Stimulated activated CD8-positive, alpha-beta memory T cell treated with anti-CD3 and anti-CD28 coated beads, Interleukin-15, amount 100 ng/mL, for 4 hours (primary cell): ENCODE data around the gene VKORC1.
A peak's percentile ranks its signal among the peaks of the same experiment; 100 is the strongest.
"Not testable (repeated sequence)": the region's sequence is repeated elsewhere in the genome, so short reads cannot be mapped to it uniquely, and the experiment has no call there.

Experiments
- DNase-seq, 2 donors: peaks; one replicate each; pipeline ENCODE4 v3.0.0-alpha.2; 2020; ENCODE audit warnings: low read depth in 2 of 2

The VKORC1 gene

DNA sequence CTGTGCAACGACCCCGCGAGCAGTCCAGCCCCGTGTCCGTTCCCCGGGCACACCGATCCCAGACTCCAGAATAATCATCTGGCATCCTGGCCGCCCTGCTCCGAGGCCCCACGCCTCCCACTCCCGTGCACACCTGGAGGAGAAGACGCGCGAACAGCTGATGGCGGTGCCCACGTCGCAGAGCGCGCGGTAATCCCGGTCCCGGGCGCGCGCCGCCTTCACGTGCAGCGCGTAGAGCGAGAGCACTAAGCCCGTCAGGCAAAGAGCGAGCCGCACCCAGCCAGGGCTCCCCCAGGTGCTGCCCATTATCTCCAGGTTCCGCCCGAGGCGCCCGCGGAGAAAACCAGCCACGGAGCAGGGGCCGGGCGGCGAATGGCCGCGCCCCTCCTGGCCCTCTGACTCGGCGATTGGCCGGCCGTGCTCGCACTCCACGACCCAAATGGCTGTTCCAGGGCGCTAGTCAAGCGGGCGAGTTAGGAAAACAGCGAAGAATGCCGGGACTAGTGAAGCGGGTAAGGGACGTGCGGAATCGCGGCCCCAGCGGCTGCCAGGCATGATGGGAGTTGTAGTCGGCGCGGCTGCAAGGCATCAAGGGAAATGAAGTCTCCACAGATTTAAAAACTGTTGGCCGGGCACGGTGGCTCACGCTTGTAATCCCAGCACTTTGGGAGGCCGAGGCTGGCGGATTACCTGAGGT is at the start of gene VKORC1:
Gene VKORC1, minus strand, starts transcription at position 374 of the 697 bp plus-strand sequence. Its CDS starts 68 bp downstream, at position 306.
- DNase-seq = peak; percentile 62 to 70

- no peak for DNase-seq
Measured at GRCh38 chr16:31143694-31144148, 49.1 kb upstream of the VKORC1 start.

GRCh38 chr16:31143011-31143693 is 48.6 kb upstream of the VKORC1 start:
- DNase-seq = no peak

GRCh38 chr16:31142109-31143010 is 47.8 kb upstream of the VKORC1 start:
- DNase-seq = peak; percentile 95 to 96

DNA sequence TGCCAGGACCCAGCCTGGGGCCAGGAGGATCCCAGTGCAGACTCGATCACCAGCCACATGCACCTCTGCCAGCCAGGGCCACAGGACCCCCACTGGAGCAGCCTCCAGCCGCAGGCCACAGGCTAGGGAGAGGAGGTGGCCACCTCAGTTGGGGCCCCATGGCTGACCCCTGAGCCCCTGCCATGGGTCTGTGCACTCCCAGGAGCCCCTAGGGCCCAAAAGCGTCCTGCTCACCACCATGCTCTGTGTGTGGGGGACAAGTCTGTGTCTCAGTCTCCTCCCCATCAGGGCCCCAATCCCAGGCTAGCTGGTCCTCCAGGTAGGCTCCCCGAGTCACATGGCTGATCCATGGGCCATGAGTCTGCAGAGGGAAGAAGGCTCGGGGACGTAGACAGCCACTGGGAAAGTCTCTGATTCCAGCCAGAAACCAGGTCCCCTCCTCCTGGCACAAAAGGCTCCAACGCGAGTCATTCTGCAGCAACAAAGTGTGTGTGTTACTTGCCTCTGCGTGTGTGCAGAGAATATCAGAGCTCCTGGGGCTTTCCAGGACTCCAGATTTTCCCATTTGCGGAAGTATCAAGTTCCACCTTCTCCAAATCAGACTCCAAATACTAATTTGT is 47.0 kb upstream of the VKORC1 start:
- DNase-seq = no peak

DNA sequence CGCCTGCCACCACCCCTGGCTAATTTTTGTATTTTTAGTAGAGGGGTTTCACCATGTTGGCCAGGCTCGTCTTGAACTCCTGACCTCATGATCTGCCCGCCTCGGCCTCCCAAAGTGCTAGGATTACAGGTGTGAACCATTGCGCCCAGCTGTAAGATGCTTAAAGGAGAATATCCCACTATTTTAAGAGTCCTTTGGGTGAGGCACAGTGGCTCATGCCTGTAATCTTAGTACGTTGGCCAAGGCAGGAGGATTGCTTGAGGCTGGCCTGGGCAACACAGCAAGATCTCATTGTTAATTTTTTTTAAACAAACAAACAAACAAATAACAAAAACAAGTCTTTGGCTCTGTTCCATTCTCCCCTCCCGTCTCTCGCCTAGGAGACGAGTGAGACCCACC is 46.5 kb upstream of the VKORC1 start:
- not testable (repeated sequence) for DNase-seq

GRCh38 chr16:31138621-31139578 is 44.3 kb upstream of the VKORC1 start:
- no peak for DNase-seq

DNA sequence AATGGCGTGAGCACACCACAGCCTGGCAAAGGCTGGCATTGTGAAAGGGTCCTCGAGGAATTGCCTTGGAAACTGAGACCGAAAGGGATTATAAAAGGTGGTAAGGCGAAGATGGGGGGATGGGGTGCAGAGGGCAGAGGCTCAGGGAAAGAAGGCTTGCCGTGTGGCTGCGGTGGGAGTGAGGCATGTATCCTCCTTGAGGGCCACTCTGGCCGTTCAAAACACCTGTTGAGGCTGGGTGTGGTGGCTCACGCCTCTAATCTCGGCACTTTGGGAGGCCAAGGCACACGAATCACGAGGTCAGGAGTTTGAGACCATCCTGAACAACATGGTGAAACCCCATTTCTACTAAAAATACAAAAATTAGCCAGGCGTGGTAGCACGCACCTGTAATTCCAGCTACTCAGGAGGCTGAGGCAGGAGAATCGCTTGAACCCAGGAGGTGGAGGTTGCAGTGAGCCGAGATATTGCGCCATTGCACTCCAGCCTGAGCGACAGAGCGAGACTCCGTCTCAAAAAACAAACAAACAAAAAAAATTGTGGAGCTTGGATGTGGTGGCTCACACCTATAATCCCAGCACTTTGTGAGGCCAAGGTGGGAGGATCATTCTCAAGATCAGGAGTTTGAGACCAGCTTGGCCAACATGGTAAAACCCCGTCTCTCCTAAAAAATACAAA is 42.4 kb upstream of the VKORC1 start:
- not testable (repeated sequence) for DNase-seq

DNA sequence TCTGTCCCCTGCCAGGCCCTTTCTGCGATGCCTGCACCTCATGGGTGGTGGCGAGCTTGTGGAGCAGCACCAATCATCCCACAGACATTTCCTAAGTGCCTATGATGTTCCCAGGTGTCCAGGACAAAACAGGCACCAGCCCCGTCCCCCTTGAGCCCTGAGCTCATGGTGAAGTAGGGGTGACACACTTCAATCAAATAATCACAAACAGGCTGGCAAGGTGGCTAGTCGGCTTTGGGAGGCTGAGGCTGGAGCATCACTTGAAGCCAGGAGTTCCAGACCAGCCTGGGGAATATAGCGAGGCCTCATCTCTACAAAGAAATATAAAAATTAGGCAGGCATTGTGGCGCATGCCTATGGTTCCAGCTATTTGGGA is 41.7 kb upstream of the VKORC1 start:
- no peak for DNase-seq

- no peak for DNase-seq
Measured at GRCh38 chr16:31135535-31136286, 41.1 kb upstream of the VKORC1 start, which contains the start of gene PRSS8. TSS of gene PRSS8 (minus strand) at chr16:31135727. CDS start at chr16:31135498, 229 bp downstream.

DNA sequence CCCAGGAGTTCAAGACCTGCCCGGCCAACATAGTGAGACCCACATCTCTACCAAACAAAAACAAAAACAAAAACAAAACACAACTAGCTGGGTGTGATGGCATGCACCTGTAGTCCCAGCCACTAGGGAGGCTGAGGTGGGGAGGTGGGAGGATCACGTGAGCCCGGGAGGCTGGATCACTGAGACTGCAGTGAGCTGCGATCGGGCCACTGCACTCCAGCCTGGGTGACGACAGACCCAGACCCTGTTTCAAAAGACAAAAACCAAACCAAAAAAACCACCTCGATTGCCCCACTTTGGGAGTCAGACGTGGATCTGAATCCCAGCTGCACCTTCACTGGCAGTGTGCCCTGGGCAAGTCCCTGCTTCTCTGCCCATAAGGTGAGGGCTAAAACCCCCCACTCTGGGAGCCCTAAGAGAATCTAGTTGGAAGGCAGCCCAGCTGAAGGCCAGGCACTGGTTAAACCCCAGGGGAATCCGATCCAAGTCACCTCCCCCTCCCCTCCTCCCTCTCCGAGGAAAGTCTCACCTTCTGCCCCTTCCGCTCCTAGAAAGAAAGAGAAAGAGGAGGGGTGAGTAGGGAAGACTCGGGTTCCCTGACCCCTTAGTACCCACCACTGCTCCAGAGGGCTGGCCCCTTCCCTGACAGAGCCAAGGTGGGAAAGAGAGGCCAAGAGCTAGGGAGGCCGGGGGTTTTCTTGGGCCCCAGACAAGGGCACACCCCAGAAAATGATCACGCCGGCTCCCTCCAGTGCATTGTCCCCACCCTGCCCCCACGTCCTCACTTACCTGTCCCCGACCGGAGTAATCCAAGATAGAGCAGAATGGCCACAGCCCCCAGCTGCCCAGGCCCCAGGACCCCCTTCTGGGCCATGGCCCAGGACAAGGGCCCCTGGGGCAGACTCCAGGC is 40.3 kb upstream of the VKORC1 start:
- no peak for DNase-seq

DNA sequence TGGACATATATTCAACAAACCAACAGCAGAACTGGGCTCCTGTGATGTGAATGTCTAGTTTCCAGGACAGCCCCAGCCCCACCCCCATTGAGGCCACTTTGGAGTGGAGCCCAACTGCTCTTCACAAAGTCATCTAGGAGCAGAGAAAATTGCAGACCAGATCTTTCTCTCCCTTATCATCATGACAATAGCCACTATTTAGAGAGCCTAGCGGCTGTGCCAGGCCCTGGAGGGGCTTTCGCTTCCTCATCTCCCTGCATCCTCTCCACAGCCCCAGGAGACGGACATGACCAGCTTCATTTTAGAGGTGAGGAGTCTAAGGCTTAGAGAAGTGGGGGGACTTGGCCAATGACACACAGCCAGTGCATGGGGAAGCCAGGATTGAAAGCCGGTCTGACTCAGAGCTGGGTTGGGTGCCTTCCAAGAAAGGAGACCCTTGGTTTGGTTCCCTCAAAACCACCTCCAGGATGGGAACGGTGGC is 39.5 kb upstream of the VKORC1 start:
- DNase-seq = no peak

- no peak for DNase-seq
Measured at GRCh38 chr16:31133046-31133501, 38.5 kb upstream of the VKORC1 start.

DNA sequence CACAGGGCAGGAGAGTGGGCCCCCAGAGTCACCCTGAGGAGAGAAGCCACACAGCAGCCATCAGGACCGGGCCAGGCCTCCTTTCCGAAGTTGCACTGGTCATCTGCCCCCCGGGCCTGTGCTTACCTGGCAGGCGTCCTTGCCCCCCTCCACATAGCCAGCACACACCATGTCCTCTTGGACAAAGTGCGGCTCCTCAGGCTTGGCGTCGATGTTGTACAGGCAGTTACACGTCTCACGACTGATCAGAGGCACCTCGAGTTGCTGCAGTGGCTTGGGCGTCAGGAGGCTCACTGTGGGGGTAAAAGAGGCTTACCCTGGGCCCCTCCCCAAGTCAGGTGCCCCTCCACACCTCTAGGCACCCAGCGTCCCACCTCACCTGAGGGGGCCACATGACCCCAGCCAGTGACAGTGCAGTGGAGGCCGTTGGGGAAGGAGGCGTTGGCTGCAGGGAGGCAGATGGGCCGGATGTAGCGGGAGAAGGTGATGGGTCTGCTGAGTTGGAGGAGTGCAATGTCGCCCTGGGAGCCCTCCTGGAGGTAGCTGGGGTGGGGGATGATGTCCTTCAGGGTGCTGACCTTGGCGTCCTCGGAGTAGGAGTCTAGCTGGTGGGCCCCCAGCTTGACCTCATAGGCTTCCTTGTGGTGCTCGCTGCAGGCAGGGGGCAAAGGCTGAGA is 37.8 kb upstream of the VKORC1 start:
- no peak for DNase-seq

GRCh38 chr16:31131841-31132271 is 37.3 kb upstream of the VKORC1 start:
- DNase-seq = no peak

GRCh38 chr16:31131416-31131815 is 36.8 kb upstream of the VKORC1 start:
- no peak for DNase-seq

DNA sequence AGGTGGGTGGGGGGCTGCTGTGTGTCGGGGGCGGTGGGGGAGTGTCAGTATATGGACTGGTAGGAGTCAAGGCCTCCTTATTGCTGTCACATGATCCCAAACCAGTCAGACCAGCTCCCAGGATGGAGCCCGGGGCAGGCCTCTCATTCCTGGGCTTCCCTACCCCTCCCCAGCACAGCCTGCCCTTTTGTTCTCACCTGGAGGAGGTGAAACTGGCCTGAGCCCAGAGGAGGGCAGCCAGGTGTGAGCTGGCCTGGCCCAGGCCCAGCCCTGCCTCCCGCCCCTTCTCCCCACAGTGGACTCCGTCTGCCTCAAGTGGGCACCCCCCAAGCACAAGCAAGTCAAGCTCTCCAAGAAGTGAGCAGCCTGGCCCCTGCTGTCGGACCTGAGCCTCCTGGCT is 36.3 kb upstream of the VKORC1 start:
- DNase-seq = no peak
